Stimulated activated CD8-positive, alpha-beta memory T cell treated with anti-CD3 and anti-CD28 coated beads, Interleukin-7, amount 100 ng/mL, for 24 hours (primary cell): ENCODE measurements around the gene SNRPB.

Experiments used
- DNase-seq: peaks from one replicate; pipeline ENCODE4 v3.0.0-alpha.2; 2020; ENCODE audit warnings: low read depth

Gene SNRPB

DNA sequence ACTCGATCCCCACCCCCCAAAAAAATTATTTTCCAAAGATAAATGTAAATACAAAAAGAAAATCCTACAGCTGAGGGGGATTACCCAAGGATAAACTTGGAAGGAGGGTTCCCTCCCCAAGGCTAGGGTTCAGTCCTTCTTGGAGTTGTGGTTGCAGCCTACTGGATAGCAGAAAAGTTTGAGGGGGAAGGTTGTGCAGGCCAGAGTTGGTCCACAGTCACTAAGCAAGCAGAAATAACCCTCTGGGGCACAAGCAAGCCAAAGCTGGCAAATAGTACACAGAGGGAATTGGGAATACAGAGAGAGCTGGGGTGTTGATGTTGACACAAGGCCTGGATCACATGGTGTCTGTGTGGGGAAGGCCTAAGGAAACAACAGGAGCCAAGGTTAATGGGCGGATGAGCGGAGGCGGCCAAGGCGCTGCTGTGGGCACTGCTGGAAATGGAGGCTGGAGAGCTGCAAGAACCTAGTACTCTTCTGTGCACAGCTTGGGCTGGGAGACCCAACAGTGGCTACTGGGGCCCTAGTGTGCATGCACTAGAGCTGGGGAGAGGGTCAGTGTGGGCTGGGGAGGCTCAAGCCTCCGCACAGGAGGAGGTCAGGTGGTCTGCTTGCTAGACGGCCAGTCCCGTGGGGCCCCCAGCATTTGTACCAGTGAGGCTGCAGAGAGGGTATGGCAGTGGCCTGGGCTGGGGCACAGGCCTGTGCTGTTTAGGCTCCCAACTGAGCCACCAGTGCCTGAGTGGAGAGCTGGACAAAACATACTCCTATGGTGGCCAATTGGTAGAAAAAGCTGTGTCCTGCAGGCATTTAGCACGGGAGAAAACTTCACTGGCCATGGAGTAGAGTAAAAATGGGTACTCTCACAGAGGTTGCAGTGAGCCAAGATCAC is 5.5 kb upstream of the SNRPB start:
- DNase-seq = no peak

DNA sequence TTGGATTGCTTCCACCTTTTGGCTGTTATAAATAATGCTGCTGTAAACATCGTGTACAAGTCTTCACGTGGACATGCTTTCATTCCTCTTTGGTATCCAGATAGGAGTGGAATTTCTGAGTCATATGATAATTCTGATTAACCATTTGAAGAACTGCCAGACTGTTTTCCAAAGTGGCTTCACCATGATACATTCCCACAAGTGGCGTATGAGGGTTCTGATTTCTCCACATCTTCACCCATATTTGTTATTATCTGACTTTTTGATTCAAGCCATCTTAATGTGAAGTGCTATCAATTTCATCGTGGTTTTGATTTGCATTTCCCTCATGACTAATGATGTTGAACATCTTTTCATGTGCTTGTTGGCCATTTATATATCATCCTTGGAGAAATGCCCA is 2.9 kb upstream of the SNRPB start:
- DNase-seq = no peak

DNA sequence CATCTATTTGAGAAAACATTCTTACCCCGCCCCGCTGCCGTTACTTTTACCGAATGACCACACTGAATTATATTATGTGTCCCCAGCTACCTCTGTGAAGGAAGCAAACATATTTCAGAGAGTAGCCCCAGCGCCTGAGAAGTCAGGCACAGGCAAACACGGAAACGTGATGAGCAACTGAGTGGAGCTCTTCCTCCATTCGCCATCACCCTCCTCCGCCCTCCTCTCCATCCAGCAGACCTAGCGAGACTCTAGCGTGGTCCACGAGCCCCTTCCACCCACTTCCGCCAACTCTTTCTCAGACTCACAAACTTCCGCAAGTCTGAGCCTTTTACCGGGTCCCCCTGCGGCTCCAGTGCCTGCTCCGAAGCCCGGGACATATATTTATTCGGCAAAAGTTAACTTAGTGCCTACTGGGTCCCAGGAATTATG is 582 bp downstream of the SNRPB start:
- peak; percentile 23 for DNase-seq

- no peak for DNase-seq
Measured at GRCh38 chr20:2468581-2469407, 1.8 kb downstream of the SNRPB start.

DNA sequence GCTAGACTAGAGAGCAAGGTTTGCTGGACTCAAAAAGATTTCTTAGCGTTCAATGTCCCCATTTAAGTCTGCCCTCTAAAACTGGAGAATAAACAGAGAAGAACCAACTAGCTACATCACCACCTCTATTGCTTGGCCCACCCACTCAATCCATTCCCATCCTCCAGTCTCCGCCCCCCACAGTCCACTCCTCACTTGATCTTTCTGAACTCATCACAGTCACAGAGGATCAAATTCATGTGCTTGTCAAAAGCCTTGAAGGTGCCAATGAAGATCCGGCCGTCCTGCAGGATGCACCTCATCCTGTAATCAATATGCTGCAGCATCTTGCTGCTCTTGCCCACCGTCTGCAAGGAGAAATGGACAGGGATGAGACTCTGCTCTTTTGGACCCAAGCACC is 3.2 kb downstream of the SNRPB start:
- DNase-seq = no peak

DNA sequence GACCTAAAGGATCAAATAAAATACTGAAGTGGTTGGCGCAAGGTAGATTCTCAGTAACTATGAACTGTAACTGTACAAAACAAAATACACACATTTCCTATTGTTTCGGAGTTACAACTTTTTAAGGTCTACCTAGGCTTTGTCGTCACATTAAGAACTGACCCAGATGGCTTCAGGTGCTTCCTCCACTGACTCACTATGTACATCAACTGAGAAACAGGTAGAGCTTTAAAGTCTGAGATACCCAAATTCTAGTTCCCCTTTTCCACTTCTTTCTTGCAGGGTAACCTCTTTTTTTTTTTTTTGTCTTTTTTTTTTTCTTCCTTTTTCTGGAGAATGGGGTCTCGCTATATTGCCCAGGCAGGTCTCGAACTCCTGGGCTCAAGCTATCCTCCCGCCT is 5.5 kb downstream of the SNRPB start:
- no peak for DNase-seq

- no peak for DNase-seq
Measured at GRCh38 chr20:2463616-2464365, 6.8 kb downstream of the SNRPB start.

DNA sequence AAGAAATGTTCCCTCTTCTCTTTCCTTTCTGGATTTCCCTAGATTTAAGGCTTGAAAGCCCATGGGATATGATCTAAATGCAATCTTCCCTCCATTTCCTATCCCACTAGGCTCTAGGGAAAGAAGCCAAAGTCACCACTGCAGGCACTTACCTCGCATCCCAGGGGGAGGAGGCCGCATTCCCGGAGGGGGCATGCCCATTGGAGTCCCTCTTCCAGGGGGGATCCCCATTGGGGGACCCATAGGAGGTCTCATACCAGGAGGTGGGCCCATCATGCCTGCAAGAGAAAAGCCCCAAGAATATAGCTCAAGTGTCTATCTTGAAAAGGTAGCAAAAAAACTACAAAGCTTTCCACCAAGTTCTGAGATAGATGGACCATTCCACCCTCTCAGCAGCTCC is 8.1 kb downstream of the SNRPB start:
- no peak for DNase-seq

- DNase-seq = no peak
Measured at GRCh38 chr20:2460752-2461424, 9.7 kb downstream of the SNRPB start.

DNA sequence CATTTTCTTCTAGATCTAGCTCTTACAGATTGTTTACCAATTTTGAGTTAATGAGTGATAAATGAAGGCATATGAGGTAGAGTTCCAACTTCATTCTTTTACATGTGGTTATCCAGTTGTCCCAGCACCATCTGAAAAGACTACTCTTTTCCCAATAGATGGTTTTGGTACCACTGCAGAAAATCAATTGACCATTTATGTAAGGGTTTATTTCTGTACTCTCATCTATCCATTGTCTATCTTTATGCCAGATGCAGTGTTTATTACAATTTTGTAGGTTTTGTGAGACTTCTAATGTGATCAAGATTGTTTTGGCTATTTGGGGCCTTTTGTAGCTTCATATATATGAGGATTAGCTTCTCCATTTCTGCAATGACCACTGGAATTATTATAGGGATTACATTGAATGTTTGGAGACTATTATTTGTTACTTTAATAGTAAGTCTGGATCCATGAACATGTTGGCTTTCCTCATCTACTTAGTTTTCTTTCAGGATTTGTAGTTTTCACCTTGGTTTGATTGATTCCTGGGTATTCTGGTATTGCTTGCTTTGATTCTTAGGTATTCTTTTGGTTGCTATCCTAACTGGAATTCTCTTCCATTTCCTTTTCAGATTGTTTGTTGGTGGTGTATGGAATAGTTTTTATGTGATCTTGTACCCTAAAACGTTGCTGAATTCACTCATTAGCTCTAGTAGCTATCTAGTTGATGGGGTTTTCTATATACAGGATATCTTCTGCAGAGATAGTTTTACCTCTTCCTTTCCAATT is 10.4 kb downstream of the SNRPB start:
- no peak for DNase-seq

DNA sequence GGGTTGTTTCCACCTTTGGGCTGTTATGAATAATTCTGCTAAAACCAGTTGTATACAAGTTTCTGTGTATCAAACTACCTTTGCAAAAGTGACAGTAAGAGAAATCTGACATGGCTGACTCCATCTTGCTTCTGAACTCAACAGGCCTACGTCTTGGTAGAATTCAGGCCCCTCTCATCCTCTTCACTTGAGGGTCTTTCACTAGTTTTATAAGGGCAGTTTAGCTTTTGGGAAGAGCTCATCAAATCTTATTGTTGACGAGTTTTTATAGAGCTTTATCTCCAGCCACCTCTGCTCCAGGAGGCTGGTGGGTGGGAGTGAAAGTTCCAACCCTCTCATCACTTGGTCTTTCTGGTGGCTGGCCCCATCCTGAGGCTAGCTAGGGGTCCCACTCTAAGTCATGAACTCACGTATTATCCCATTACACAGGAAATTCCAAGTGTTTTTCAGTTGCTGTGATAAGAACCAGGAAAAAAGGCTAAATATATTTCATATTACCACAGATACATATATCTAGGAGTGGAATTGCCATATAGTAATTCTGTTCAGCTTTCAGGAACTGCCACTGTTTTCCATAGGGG is 11.6 kb downstream of the SNRPB start:
- no peak for DNase-seq

DNA sequence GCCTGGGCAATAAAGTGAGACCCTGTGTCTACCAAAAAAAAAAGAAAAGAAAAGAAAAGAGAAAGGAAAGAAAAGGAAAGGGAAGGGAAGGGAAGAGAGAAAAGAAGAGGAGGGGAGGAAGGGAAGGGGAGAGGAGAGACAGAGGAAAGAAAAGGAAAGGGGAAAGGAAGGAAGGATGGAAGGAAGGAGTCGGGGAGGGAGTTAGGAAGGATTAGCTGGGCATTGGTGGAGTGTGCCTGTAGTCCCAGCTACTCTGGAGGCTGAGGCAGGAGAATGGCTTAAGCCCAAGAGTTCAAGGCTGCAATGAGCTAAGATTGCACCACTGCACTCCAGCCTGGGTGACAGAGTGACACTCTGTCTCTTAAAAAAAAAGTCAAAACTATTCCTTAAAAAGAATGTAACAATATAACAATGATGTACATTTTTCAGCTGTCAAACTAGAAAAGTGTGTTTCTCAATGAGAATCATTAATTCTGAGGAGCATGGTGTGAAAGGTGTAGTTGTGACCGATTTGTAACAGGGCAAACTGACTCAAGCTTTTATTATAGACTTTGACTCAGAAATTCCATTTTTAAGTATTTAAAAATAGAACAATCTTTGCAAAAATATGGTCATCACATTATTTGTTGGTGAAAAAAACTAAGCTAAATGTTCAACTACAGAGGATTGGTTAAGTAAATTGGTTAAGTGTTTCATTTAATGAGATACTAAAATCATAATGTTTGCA is 14.7 kb downstream of the SNRPB start:
- DNase-seq = no peak

DNA sequence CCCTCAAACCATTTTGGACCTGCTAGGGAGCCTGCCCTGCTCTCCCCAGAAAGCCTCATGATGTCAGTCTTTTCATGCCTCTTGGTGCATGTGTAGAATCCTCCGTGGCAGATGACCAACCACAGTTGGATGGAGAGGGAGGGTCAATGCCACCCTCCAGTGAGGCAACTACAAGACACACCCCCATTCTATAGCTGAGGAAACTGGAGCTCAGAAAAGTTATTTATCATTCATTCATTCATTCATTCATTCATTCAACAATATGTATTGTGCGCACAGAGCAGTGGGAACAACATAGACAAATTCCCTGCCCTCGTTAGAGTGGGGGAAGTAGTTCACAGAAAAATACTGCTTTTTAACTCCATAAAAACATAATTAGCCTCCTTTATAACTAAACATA is 16.8 kb downstream of the SNRPB start:
- DNase-seq = no peak

DNA sequence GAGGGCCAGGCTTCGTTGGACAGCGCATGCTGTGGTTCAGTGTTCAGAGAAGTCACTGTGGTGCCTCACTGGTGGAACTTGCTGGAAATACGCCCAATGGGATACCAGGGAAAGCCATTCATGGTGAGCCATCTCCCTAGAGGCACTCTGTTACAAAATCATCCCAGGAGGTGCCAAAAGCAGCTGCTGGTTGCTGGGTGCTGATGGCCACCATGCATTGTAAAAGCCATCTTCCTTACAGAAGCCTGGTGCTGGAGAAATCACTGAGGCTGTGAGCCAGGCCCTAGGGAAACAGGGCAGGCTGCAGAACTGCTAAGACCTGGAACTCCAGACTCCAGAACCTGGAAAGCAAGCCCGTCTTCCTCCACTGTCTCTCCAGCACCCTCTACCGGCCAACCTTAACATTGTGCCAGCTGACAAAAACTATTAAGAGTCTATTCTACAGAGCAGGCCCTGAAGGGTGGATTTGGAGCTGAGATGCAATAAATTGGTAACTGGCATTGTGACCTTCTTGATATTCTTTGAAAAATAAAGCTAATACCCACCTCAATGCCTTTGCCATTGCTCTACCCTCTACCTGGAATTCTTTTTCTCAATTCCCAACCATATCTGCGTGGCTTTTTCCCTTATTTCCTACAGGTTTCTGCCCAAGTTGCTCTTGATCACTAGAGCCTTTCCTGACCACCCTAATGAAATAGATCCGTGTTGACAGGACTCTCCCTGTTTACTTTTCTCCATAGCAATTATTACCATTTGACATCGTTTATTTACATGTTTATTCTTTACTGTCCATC is 18.5 kb downstream of the SNRPB start:
- DNase-seq = peak; percentile 45

- no peak for DNase-seq
Measured at GRCh38 chr20:2451422-2451821, 19.2 kb downstream of the SNRPB start.

- no peak for DNase-seq
Measured at GRCh38 chr20:2449386-2449785, 21.2 kb downstream of the SNRPB start.

DNA sequence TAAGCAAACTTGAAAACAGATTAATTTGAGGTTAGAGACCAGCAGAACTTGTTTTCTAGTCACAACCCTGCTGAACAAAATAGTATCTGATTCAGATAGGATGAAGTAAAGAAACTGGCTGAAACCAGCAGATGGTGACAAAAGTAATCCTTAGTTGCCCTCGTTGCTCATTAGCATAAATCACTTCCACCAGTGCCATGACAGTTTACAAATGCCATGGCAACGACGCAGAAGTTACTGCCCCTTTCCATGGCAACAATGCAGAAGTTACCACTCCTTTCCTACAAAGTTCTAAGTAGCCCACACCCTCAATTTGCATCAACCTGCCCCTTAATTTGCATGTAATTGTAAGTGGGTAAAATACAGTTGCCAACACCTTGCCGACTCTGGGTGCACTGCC is 23.7 kb downstream of the SNRPB start:
- no peak for DNase-seq

- no peak for DNase-seq
Measured at GRCh38 chr20:2431185-2431584, 39.4 kb downstream of the SNRPB start.

GRCh38 chr20:2430538-2430937 is 40.1 kb downstream of the SNRPB start:
- DNase-seq = no peak
